Liver (tissue), 3 donors: ENCODE results near the gene SPDYE4.

Experiments used
- HNF4A ChIP-seq, 2 donors: conservative IDR thresholded peaks; 2 replicates each; pipeline ENCODE4 v1.6.1; 2016; ENCODE audit warnings: antibody characterized with exemption in 2 of 2, mild to moderate bottlenecking in 2 of 2
- JUND ChIP-seq, 2 donors: IDR thresholded peaks; 2 replicates each; pipeline ENCODE4 v1.6.1; 2016; ENCODE audit warnings: antibody characterized with exemption in 2 of 2
- RAD21 ChIP-seq, 2 donors: IDR thresholded peaks; 2 replicates each; pipeline ENCODE4 v1.6.1; 2016; ENCODE audit warnings: antibody characterized with exemption in 2 of 2, mild to moderate bottlenecking in 2 of 2
- REST ChIP-seq: IDR thresholded peaks from 2 replicates; pipeline ENCODE4 v1.6.1; 2016; ENCODE audit warnings: antibody characterized with exemption, mild to moderate bottlenecking
- YY1 ChIP-seq: IDR thresholded peaks from 2 replicates; pipeline ENCODE4 v1.6.1; 2016; ENCODE audit warnings: antibody characterized with exemption, mild to moderate bottlenecking
- TF ChIP-seq, protein P1 (sequence below): fragments of 150-350 bp; IDR thresholded peaks from 2 replicates; pipeline ENCODE4 v1.5.1; 2017; ENCODE audit warnings: improper control_type of control experiment, low read depth, low read length; ENCODE audit not compliant: missing input control
- TF ChIP-seq, protein P2 (sequence below): IDR thresholded peaks from 2 replicates; pipeline ENCODE4 v1.6.1; 2016; ENCODE audit warnings: antibody characterized with exemption
- donor health status: healthy.
- donor health status: healthy.

- TF ChIP-seq HNF4A (conservative IDR thresholded peaks at IDR 0.05) (no peak), JUND (IDR thresholded peaks at IDR 0.05) (no peak), YY1 (no peak), REST (no peak), RAD21 (IDR thresholded peaks at IDR 0.05) (no peak)
- TF ChIP-seq, protein P1, sequence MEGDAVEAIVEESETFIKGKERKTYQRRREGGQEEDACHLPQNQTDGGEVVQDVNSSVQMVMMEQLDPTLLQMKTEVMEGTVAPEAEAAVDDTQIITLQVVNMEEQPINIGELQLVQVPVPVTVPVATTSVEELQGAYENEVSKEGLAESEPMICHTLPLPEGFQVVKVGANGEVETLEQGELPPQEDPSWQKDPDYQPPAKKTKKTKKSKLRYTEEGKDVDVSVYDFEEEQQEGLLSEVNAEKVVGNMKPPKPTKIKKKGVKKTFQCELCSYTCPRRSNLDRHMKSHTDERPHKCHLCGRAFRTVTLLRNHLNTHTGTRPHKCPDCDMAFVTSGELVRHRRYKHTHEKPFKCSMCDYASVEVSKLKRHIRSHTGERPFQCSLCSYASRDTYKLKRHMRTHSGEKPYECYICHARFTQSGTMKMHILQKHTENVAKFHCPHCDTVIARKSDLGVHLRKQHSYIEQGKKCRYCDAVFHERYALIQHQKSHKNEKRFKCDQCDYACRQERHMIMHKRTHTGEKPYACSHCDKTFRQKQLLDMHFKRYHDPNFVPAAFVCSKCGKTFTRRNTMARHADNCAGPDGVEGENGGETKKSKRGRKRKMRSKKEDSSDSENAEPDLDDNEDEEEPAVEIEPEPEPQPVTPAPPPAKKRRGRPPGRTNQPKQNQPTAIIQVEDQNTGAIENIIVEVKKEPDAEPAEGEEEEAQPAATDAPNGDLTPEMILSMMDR: no peak
- TF ChIP-seq, protein P2, sequence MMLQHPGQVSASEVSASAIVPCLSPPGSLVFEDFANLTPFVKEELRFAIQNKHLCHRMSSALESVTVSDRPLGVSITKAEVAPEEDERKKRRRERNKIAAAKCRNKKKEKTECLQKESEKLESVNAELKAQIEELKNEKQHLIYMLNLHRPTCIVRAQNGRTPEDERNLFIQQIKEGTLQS: no peak
These were observed 39.4 kb upstream of the SPDYE4 start for GRCh38 chr17:8797621-8798175.
